Measurements from ENCODE around the gene CDH13. TPM values are rescaled to one million over a fixed set of nuclear protein-coding genes. Genes with fewer than 3 reads are reported as not detected.

The CDH13 gene
- total and polyA plus RNA-seq, 5 donors = 20.7 to 123 (median 93.6) TPM

DNA sequence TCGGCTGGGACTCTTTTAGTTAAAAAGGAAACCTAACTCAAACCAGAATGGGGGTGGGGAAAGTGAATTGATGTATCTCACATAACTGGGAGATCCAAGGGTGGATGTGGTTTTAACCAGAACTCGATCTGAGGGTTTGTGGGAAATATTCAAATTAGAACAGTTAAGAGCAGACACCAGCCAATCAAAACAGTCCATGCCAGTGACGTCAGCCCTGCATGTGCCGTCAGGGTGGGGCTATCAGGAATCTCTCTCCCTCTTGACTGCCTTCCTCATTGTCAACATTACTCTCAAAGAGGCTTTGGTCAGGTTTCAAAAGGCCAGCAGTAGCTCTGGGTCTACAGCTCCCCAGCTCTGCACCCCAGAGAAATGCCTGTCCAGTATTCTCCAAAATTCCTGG is 1086.8 kb downstream of the CDH13 start:
- WGBS = 80% methylated on average over 4 of the region's 4 CpGs
- no peaks in the 10 kb centered on the region for H3K27me3 ChIP-seq (ENCODE audit: control insufficient read depth, insufficient read depth)
- ATAC-seq (no peak), DNase-seq (no peak)
- no peaks in the 10 kb centered on the region for H3K4me1 ChIP-seq (ENCODE audit: control insufficient read depth, insufficient read depth, low read length)
- no peak overlapping the region for H3K27ac ChIP-seq (ENCODE audit: low read length)
- no peak overlapping the region for H3K4me3 ChIP-seq (ENCODE audit: low read length)
- intact Hi-C loops (cut with DNase I) = no loop called here
- H3K9me3 ChIP-seq (ENCODE audit: control insufficient read depth, low read length) = no peaks in the 10 kb centered on the region

DNA sequence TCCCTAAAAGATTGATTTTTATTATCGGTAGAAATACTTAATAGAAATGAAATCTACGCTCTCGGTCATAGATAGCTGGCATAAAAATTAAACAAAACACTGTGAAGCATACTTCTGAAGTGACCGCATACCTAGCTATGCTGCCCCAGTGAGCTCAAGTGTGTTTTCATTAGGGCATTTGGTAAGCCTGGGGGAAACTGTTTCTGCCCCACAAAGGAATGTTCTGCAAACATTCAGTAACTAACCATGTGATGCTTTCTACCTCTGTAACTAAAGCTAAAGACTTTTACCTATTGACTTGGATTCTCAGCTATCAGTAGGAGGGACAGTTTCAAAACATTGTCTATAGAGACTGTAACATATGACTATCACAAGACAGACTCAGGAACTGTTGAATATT is 1087.5 kb downstream of the CDH13 start:
- H3K9me3 ChIP-seq (ENCODE audit: control insufficient read depth, low read length) = no peaks in the 10 kb centered on the region
- no peaks in the 10 kb centered on the region for H3K4me1 ChIP-seq (ENCODE audit: control insufficient read depth, insufficient read depth, low read length)
- H3K27me3 ChIP-seq (ENCODE audit: control insufficient read depth, insufficient read depth) = no peaks in the 10 kb centered on the region
- 93% methylated on average over 4 of the region's 4 CpGs for WGBS
- H3K27ac ChIP-seq (ENCODE audit: low read length) = no peak overlapping the region
- DNase-seq (no peak), ATAC-seq (no peak)
- intact Hi-C loops (cut with DNase I) = no loop called here
- no peak overlapping the region for H3K4me3 ChIP-seq (ENCODE audit: low read length)

DNA sequence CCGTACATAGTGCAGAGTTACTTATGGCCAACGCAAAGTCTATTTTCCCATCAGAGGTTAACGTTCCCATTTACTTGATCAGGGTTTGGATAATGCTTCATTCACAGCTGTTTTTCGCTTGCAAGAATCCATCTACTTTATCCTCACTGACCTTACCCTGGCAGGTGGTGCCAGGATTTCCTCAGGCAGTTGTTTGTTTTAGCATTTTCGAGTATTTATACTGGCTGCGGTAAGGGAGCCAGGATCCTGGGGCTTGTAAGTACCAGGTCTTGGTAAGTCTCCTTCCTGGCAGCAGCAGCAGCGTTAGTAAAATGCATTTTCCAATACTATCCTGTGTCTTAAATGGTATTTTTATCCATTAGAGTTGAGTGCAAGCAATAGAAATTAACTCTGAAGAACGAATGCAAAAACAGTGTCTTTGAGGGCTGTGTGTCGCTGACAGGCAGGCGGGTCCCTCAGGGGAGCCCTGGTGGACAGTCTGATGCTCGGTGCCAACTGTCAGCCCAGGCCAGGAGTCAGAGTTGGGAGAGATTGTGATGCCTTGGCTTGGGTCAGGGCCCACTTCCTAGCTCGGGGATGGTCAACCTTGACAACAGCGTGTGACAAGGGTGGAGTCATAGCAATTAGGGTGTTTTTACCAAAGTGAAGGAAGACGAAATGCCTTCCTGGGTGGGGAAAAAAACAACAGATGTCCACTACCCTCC is 1088.6 kb downstream of the CDH13 start:
- no peaks in the 10 kb centered on the region for H3K9me3 ChIP-seq (ENCODE audit: control insufficient read depth, low read length)
- no peak overlapping the region for H3K27ac ChIP-seq (ENCODE audit: low read length)
- H3K4me3 ChIP-seq (ENCODE audit: low read length) = no peak overlapping the region
- ATAC-seq = no peak
- intact Hi-C loops (cut with DNase I) = no loop called here
- H3K27me3 ChIP-seq (ENCODE audit: control insufficient read depth, insufficient read depth) = no peaks in the 10 kb centered on the region
- H3K4me1 ChIP-seq (ENCODE audit: control insufficient read depth, insufficient read depth, low read length) = no peaks in the 10 kb centered on the region
- no peak for DNase-seq
- 69% methylated on average over 14 of the region's 14 CpGs for WGBS

DNA sequence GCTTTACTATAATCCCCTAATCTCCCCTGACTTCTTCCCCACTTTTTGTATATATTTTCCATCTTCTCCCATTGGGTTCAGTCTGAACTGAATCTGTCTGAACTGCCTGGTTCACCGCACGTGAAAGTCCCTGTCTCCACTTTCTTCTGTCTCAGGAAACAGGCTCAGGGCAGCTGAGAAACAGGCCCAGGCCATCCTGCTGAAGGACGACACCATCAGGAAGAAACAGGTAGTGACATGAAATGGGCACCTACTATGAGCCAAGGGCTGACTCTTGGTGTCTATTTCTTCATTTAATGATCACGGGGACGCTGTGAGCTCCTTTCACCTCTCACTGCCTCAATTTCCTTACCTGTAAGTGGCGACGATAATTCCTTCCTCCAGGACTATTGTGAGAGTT is 1090.5 kb downstream of the CDH13 start:
- no peak overlapping the region for H3K4me3 ChIP-seq (ENCODE audit: low read length)
- no peaks in the 10 kb centered on the region for H3K4me1 ChIP-seq (ENCODE audit: control insufficient read depth, insufficient read depth, low read length)
- DNase-seq (no peak), ATAC-seq (no peak)
- no peaks in the 10 kb centered on the region for H3K9me3 ChIP-seq (ENCODE audit: control insufficient read depth, low read length)
- H3K27ac ChIP-seq (ENCODE audit: low read length) = no peak overlapping the region
- intact Hi-C loops (cut with DNase I) = no loop called here
- H3K27me3 ChIP-seq (ENCODE audit: control insufficient read depth, insufficient read depth) = no peaks in the 10 kb centered on the region
- WGBS = 75% methylated on average over 7 of the region's 7 CpGs

DNA sequence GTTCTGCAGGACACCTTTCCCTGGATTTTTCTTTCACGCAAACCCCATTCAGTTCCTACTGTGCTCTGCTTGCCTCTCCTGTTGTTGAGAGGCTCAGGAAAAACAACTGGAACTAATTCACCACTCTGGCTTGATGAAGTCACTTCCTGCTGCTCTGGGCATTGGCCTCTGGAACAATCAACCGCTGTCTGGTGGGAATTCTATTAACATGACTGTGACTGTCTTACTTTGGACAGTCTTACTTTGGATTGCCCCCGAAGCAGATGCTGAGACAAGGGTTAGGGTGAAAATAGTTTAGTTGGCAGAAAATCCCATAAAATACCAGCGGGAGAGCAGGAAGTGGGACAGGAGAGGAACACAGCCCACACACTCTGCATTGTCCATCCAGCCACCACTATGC is 1091.0 kb downstream of the CDH13 start:
- WGBS = 41% methylated on average over 4 of the region's 4 CpGs
- Histone ChIP-seq H3K27me3 (ENCODE audit: control insufficient read depth, insufficient read depth) (no peaks in the 10 kb centered on the region), H3K27ac (ENCODE audit: low read length) (no peak overlapping the region), H3K9me3 (ENCODE audit: control insufficient read depth, low read length) (no peaks in the 10 kb centered on the region), H3K4me1 (ENCODE audit: control insufficient read depth, insufficient read depth, low read length) (no peaks in the 10 kb centered on the region), H3K4me3 (ENCODE audit: low read length) (no peak overlapping the region)
- DNase-seq (no peak), ATAC-seq (peak in 1 of 2 donors; percentile 66)
- intact Hi-C loops (cut with DNase I) = no loop called here

DNA sequence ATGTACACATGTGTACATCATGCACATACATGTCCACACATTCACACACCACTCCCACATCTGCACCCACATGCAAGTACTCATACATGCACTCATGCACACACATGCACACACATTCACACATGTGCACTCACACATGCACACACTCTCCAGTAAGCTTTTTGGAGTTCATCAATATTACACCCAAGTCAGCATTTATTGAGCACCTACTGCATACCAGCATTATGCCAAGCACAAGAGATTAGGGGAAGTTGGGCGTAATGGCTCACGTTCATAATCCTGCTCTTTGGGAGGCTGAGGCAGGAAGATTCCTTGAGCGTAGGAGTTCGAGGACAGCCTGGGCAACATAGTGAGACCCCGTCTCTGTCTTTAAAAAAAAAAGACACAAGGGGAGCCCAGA is 1093.4 kb downstream of the CDH13 start:
- no peaks in the 10 kb centered on the region for H3K4me1 ChIP-seq (ENCODE audit: control insufficient read depth, insufficient read depth, low read length)
- H3K4me3 ChIP-seq (ENCODE audit: low read length) = no peak overlapping the region
- no peaks in the 10 kb centered on the region for H3K9me3 ChIP-seq (ENCODE audit: control insufficient read depth, low read length)
- no peaks in the 10 kb centered on the region for H3K27me3 ChIP-seq (ENCODE audit: control insufficient read depth, insufficient read depth)
- ATAC-seq (no peak), DNase-seq (no peak)
- H3K27ac ChIP-seq (ENCODE audit: low read length) = no peak overlapping the region
- 90% methylated on average over 5 of the region's 5 CpGs for whole genome bisulfite sequencing
- intact Hi-C loops (cut with DNase I) = no loop called here

DNA sequence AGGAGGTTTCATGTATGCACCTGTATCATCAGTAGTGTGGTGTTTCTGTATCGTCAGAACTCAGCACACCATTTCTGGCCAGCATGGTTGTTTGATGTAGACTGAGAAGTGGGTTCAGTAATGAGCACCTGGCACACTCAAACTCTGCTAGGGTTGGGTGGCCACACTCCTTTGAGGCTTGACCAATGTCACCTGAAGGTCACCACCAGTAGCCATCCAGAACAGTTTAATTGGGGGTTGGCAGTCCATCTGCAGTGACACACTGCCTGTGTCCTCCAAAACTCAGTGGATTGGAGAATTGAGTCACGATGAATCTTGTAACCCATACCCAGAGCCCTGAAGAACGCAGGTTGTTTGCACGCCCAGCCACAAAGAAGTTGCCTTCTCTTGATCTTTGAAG is 1094.2 kb downstream of the CDH13 start:
- ATAC-seq (no peak), DNase-seq (no peak)
- Histone ChIP-seq H3K27ac (ENCODE audit: low read length) (no peak overlapping the region), H3K4me1 (ENCODE audit: control insufficient read depth, insufficient read depth, low read length) (no peaks in the 10 kb centered on the region), H3K4me3 (ENCODE audit: low read length) (no peak overlapping the region), H3K27me3 (ENCODE audit: control insufficient read depth, insufficient read depth) (no peaks in the 10 kb centered on the region), H3K9me3 (ENCODE audit: control insufficient read depth, low read length) (no peaks in the 10 kb centered on the region)
- intact Hi-C loops (cut with DNase I) = no loop called here
- WGBS = 70% methylated on average over 4 of the region's 4 CpGs

DNA sequence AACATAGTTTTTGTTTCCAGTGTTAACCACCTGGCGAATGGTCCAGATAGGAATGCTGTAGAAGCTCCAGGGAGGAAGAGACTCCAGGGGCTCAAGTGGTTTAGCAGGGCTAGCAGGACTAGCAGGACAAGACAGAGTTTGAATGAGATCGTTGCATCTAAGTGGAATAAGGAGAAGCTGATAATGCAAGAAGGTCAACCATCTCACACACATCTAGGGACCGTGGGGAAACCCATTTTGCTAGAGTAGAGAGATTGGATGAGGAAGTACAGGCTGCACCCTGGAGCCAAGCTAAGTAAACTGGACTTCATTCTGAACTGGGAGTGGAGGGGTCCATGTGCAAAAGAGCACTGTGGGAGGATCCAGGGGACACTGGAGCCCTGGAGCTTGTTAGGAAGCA is 1094.9 kb downstream of the CDH13 start:
- Histone ChIP-seq H3K9me3 (ENCODE audit: control insufficient read depth, low read length) (no peaks in the 10 kb centered on the region), H3K4me1 (ENCODE audit: control insufficient read depth, insufficient read depth, low read length) (no peaks in the 10 kb centered on the region), H3K27ac (ENCODE audit: low read length) (no peak overlapping the region), H3K27me3 (ENCODE audit: control insufficient read depth, insufficient read depth) (no peaks in the 10 kb centered on the region), H3K4me3 (ENCODE audit: low read length) (no peak overlapping the region)
- DNase-seq (no peak), ATAC-seq (no peak)
- intact Hi-C loops (cut with DNase I) = no loop called here
- WGBS = 81% methylated on average over 3 of the region's 3 CpGs

DNA sequence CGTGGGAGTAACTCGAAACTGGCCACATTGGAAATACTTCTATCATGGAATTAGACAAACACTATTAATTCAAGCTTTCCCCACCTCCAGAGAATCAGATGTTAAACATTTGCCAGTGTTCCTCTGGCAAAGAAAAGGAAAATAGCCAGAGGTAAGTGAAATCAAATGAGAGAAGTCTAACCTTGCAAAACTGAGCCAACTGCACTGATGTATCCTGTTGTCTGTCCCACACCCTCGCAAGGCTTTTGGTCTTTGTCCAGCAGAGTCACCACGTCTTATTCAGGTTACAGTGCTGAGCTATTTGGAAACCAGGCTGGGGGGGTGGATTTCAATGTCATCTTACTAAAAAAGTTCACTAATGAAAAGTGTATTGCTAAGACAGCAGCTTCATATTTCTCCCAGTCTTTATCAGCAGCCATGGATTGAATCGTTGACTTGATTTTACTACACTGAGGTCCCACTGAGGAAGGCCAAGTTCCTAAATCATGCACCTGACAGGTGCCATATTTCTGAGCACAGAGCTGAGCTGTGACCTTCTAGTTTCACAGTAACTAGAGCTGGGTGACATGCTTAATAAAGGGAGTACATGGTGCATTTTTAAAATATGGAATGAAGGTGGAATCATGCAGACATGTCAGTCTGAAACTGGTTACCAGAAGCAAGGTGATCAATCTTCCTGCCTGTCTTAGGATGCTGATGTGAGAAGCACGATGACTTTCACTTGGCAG is 1095.9 kb downstream of the CDH13 start:
- 63% methylated on average over 6 of the region's 6 CpGs for WGBS
- DNase-seq (no peak), ATAC-seq (no peak)
- Histone ChIP-seq H3K27ac (ENCODE audit: low read length) (no peak overlapping the region), H3K27me3 (ENCODE audit: control insufficient read depth, insufficient read depth) (no peaks in the 10 kb centered on the region), H3K4me3 (ENCODE audit: low read length) (no peak overlapping the region), H3K9me3 (ENCODE audit: control insufficient read depth, low read length) (no peaks in the 10 kb centered on the region), H3K4me1 (ENCODE audit: control insufficient read depth, insufficient read depth, low read length) (no peaks in the 10 kb centered on the region)
- intact Hi-C loops (cut with DNase I) = no loop called here

DNA sequence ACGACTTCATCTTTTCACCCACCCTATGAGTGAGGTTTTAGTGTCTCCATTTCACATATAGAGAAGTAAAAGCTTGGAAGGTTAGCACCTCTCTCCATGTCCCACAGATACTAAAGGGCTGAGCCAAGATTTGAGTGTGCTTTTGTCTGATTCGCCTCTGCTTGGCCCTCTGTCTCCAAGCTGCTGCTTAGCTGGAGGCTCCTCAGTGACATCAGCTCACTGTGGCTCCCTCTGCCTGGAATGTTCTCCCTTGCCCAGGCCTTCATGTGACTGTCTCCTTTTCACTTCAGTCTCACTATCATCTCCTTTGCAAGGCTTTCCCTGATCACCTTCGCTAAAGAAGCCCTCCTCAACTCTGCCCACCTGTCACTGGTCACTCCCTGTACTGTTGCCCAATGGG is 1096.5 kb downstream of the CDH13 start:
- H3K27ac ChIP-seq (ENCODE audit: low read length) = no peak overlapping the region
- H3K4me1 ChIP-seq (ENCODE audit: control insufficient read depth, insufficient read depth, low read length) = no peaks in the 10 kb centered on the region
- H3K27me3 ChIP-seq (ENCODE audit: control insufficient read depth, insufficient read depth) = no peaks in the 10 kb centered on the region
- intact Hi-C loops (cut with DNase I) = no loop called here
- H3K4me3 ChIP-seq (ENCODE audit: low read length) = no peak overlapping the region
- ATAC-seq (no peak), DNase-seq (no peak)
- 80% methylated on average over 3 of the region's 3 CpGs for WGBS
- H3K9me3 ChIP-seq (ENCODE audit: control insufficient read depth, low read length) = no peaks in the 10 kb centered on the region

DNA sequence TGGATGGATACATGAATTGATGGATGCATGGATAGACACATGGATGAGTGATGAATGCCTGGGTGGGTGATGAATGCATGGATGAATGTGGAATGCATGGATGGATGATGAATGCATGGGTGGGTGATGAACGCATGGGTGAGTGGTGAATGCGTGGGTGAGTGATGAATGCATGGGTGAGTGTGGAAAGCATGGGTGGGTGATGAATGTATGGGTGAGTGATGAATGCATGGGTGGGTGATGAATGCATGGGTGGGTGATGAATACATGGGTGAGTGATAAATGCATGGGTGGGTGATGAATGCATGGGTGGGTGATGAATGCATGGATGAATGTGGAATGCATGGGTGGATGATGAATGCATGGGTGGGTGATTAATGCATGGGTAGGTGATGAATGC is 1097.1 kb downstream of the CDH13 start:
- Histone ChIP-seq H3K9me3 (ENCODE audit: control insufficient read depth, low read length) (no peaks in the 10 kb centered on the region), H3K4me3 (ENCODE audit: low read length) (no peak overlapping the region), H3K27ac (ENCODE audit: low read length) (no peak overlapping the region), H3K27me3 (ENCODE audit: control insufficient read depth, insufficient read depth) (no peaks in the 10 kb centered on the region), H3K4me1 (ENCODE audit: control insufficient read depth, insufficient read depth, low read length) (no peaks in the 10 kb centered on the region)
- intact Hi-C loops (cut with DNase I) = no loop called here
- 97% methylated on average over 2 of the region's 2 CpGs for WGBS
- ATAC-seq = no peak
- DNase-seq = no peak
